Caco-2 (cell line): ENCODE data around the gene PIAS1. TPM values are rescaled to one million over a fixed set of nuclear protein-coding genes. Genes with fewer than 3 reads are reported as not detected.

Experiments
- BruUV-seq: library from RNA; stranded (reverse); fragments of 400-500 nt; replicated peaks from 2 replicates; lab custom pipeline; 2021; lab: Mats Ljungman, UMichigan
- CTCF ChIA-PET: fragments of 300-600 bp; sonication (Branson Sonifier 250); formaldehyde crosslinking; loops from one replicate; lab custom pipeline; 2022; ENCODE audit warnings: antibody characterized with exemption; lab: Charles Lee
- POLR2A ChIA-PET: fragments of 300-600 bp; sonication (Branson Sonifier 250); formaldehyde crosslinking; loops from one replicate; lab custom pipeline; 2022; ENCODE audit warnings: antibody characterized with exemption; lab: Charles Lee
- DNase-seq, 2 experiments: peaks; one replicate each; pipeline versions ENCODE4 v3.0.0 to v3.0.0-alpha.2; 2020 to 2022
- H3K27me3 ChIP-seq: replicated peaks from 2 replicates; pipeline ENCODE4 v1.6.0; 2011; ENCODE audit warnings: low read length; ENCODE audit not compliant: control insufficient read depth, insufficient read depth
- H3K36me3 ChIP-seq: 2 replicates; pipeline ENCODE4 v1.5.1; 2011; ENCODE audit warnings: low read length; ENCODE audit not compliant: control insufficient read depth, insufficient read depth
- H3K4me1 ChIP-seq: fragments of 250-450 bp; sonication (Bioruptor Pico); 2 replicates; pipeline ENCODE4 v1.5.1; 2020; ENCODE audit warnings: mild to moderate bottlenecking
- H3K4me3 ChIP-seq: 2 replicates; pipeline ENCODE4 v1.5.1; 2011; ENCODE audit warnings: low read depth, mild to moderate bottlenecking, control low read depth, low read length
- H3K9me3 ChIP-seq: fragments of 250-450 bp; sonication (Bioruptor Pico); 2 replicates; pipeline ENCODE4 v1.5.1; 2020; ENCODE audit warnings: mild to moderate bottlenecking, moderate library complexity
- H3K27ac Mint-ChIP-seq: one replicate; pipeline ENCODE4 v1.8.0; 2022; ENCODE audit warnings: mixed read lengths; ENCODE audit not compliant: unreplicated experiment
- H3K27me3 Mint-ChIP-seq: one replicate; pipeline ENCODE4 v1.8.0; 2022; ENCODE audit warnings: mixed read lengths; ENCODE audit not compliant: insufficient read depth, unreplicated experiment
- H3K36me3 Mint-ChIP-seq: one replicate; pipeline ENCODE4 v1.8.0; 2022; ENCODE audit warnings: mild to moderate bottlenecking, mixed read lengths; ENCODE audit not compliant: insufficient read depth, unreplicated experiment
- H3K4me1 Mint-ChIP-seq: one replicate; pipeline ENCODE4 v1.8.0; 2022; ENCODE audit warnings: low read depth, mixed read lengths; ENCODE audit not compliant: unreplicated experiment
- H3K4me3 Mint-ChIP-seq: one replicate; pipeline ENCODE4 v1.8.0; 2022; ENCODE audit warnings: mild to moderate bottlenecking, moderate library complexity, mixed read lengths; ENCODE audit not compliant: unreplicated experiment
- H3K9me3 Mint-ChIP-seq: one replicate; pipeline ENCODE4 v1.8.0; 2022; ENCODE audit warnings: mixed read lengths; ENCODE audit not compliant: unreplicated experiment
- CTCF ChIP-seq, 2 experiments: fragments of 200-600 bp in 1 of 2; IDR thresholded peaks; 1 replicate in 1 of 2; 2 replicates in 1 of 2; pipeline versions ENCODE4 v1.5.1 to v1.8.0; 2011 to 2022; ENCODE audit warnings: antibody characterized with exemption in 1 of 2, control low read depth in 1 of 2, inconsistent platforms in 1 of 2, low read depth in 1 of 2, low read length in 1 of 2, mild to moderate bottlenecking in 1 of 2, moderate library complexity in 1 of 2; ENCODE audit not compliant: insufficient read depth in 1 of 2, severe bottlenecking in 1 of 2, unreplicated experiment in 1 of 2
- intact Hi-C: fragments of 100-400 bp; cut with micrococcal nuclease; formaldehyde crosslinking; loops from one replicate; pipeline ENCODE4 v1.10.0; 2022; ENCODE audit not compliant: unreplicated experiment
- total RNA-seq: library from RNA; stranded (reverse); gene quantifications from 2 replicates; pipeline ENCODE4 v1.2.3, GENCODE V29; 2022

The PIAS1 gene
- total RNA-seq, 1 experiment from 2014 or later, result 48.0 TPM

- no peaks in the 10 kb centered on the region for H3K36me3 ChIP-seq
- ChIA-PET POLR2A (no interaction called here), CTCF (interaction anchor here (1.7 kb wide), 1 partner anchor 11 kb away, joined by 9 read pairs; no protein-coding TSS in a partner anchor)
- no peaks in the 10 kb centered on the region for H3K9me3 ChIP-seq
- Mint-ChIP-seq H3K9me3 (no peaks in the 10 kb centered on the region), H3K36me3 (peaks cover 12% of the 10 kb centered on the region), H3K27me3 (no peaks in the 10 kb centered on the region), H3K27ac (peak overlapping the region; percentile 84), H3K4me1 (peaks cover 9% of the 10 kb centered on the region), H3K4me3 (no peak overlapping the region)
- H3K4me3 ChIP-seq, result no peak overlapping the region
- intact Hi-C loops, result no loop called here
- H3K27me3 ChIP-seq, result no peaks in the 10 kb centered on the region
- TF ChIP-seq CTCF (IDR thresholded peaks at IDR 0.05; ENCODE audit: insufficient read depth in 1 of 2, low read depth in 1 of 2, low read length in 1 of 2, severe bottlenecking in 1 of 2, unreplicated experiment in 1 of 2), result no peak
- peaks cover 21% of the 10 kb centered on the region for H3K4me1 ChIP-seq
- no TSS peak for BruUV-seq
- DNase-seq, result no peak
Measured at GRCh38 chr15:68205954-68206539, 151.9 kb downstream of the PIAS1 start.

DNA sequence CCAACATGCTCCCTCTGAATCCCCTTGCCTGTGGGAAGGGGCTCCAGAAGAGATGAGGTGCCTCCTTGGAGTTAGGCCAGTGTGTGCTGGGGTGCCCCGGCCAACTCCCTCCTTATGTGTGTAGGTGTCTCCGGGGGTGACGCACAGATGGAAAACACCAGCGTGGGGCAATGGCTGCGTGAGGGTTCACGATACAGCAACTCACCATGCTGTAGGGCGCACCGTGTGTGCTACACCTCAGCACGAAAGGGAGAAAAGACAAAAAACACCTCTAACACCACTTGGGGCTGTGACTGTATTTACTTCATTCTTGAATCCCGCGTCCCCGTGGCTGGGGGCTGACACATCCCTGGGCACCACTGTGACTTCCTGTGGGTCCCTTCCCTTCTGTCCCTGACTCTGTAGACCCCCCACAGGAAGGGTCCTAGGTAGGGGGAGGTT is 152.6 kb downstream of the PIAS1 start:
- Mint-ChIP-seq H3K27me3 (no peaks in the 10 kb centered on the region), H3K27ac (no peak overlapping the region), H3K36me3 (peaks cover 13% of the 10 kb centered on the region), H3K9me3 (no peaks in the 10 kb centered on the region), H3K4me3 (no peak overlapping the region), H3K4me1 (peaks cover 4% of the 10 kb centered on the region)
- intact Hi-C loops, result no loop called here
- POLR2A ChIA-PET, result no interaction called here
- no TSS peak for BruUV-seq
- CTCF ChIA-PET, result no interaction called here
- Histone ChIP-seq H3K9me3 (no peaks in the 10 kb centered on the region), H3K27me3 (no peaks in the 10 kb centered on the region), H3K36me3 (no peaks in the 10 kb centered on the region), H3K4me1 (peaks cover 21% of the 10 kb centered on the region), H3K4me3 (no peak overlapping the region)
- TF ChIP-seq CTCF (IDR thresholded peaks at IDR 0.05; ENCODE audit: insufficient read depth in 1 of 2, low read depth in 1 of 2, low read length in 1 of 2, severe bottlenecking in 1 of 2, unreplicated experiment in 1 of 2), result no peak
- no peak for DNase-seq

- H3K27me3 Mint-ChIP-seq, result no peaks in the 10 kb centered on the region
- Histone ChIP-seq H3K4me1 (peaks cover 21% of the 10 kb centered on the region), H3K36me3 (no peaks in the 10 kb centered on the region), H3K27me3 (no peaks in the 10 kb centered on the region), H3K4me3 (no peak overlapping the region), H3K9me3 (no peaks in the 10 kb centered on the region)
- TF ChIP-seq CTCF (IDR thresholded peaks at IDR 0.05; ENCODE audit: insufficient read depth in 1 of 2, low read depth in 1 of 2, low read length in 1 of 2, severe bottlenecking in 1 of 2, unreplicated experiment in 1 of 2), result no peak
- intact Hi-C loops, result no loop called here
- POLR2A ChIA-PET, result no interaction called here
- H3K36me3 Mint-ChIP-seq, result peaks cover 13% of the 10 kb centered on the region
- no peaks in the 10 kb centered on the region for H3K9me3 Mint-ChIP-seq
- DNase-seq, result peak in 1 of 2 experiments; percentile 29
- no peak overlapping the region for H3K4me3 Mint-ChIP-seq
- CTCF ChIA-PET, result no interaction called here
- no peaks in the 10 kb centered on the region for H3K4me1 Mint-ChIP-seq
- BruUV-seq, result TSS peak; percentile 15
- no peak overlapping the region for H3K27ac Mint-ChIP-seq
Measured at GRCh38 chr15:68207176-68207935, 153.2 kb downstream of the PIAS1 start.
